ENCODE measurements around the gene TEX261.
A peak's percentile ranks its signal among the peaks of the same experiment; 100 is the strongest.
"Not testable (repeated sequence)": the region's sequence is repeated elsewhere in the genome, so short reads cannot be mapped to it uniquely, and the experiment has no call there.

The TEX261 gene

GRCh38 chr2:71005271-71006202 lies 10.9 kb upstream of the TEX261 start:
- Mint-ChIP-seq H3K27me3 (peaks cover 7% of the 10 kb centered on the region), H3K4me1 (ENCODE audit: low read depth) (peaks cover 5% of the 10 kb centered on the region), H3K9me3 (no peaks in the 10 kb centered on the region), H3K36me3 (ENCODE audit: low read depth) (no peaks in the 10 kb centered on the region), H3K4me3 (no peak overlapping the region), H3K27ac (no peak overlapping the region)
- intact Hi-C loops (cut with micrococcal nuclease): no loop called here

GRCh38 chr2:71004857-71005256 lies 10.2 kb upstream of the TEX261 start:
- H3K4me3 Mint-ChIP-seq: no peak overlapping the region
- H3K27me3 Mint-ChIP-seq: peaks cover 4% of the 10 kb centered on the region
- H3K9me3 Mint-ChIP-seq: no peaks in the 10 kb centered on the region
- H3K36me3 Mint-ChIP-seq (ENCODE audit: low read depth): no peaks in the 10 kb centered on the region
- H3K27ac Mint-ChIP-seq: no peak overlapping the region
- H3K4me1 Mint-ChIP-seq (ENCODE audit: low read depth): peaks cover 5% of the 10 kb centered on the region
- intact Hi-C loops (cut with micrococcal nuclease): no loop called here

GRCh38 chr2:71003966-71004755 lies 9.5 kb upstream of the TEX261 start:
- intact Hi-C loops (cut with micrococcal nuclease): no loop called here
- Mint-ChIP-seq H3K4me1 (ENCODE audit: low read depth) (peaks cover 11% of the 10 kb centered on the region), H3K27ac (no peak overlapping the region), H3K9me3 (no peaks in the 10 kb centered on the region), H3K36me3 (ENCODE audit: low read depth) (no peaks in the 10 kb centered on the region), H3K27me3 (peaks cover 3% of the 10 kb centered on the region), H3K4me3 (no peak overlapping the region)

- no peak overlapping the region for H3K27ac Mint-ChIP-seq
- H3K27me3 Mint-ChIP-seq: peaks cover 3% of the 10 kb centered on the region
- intact Hi-C loops (cut with micrococcal nuclease): no loop called here
- H3K36me3 Mint-ChIP-seq (ENCODE audit: low read depth): no peaks in the 10 kb centered on the region
- H3K4me3 Mint-ChIP-seq: no peak overlapping the region
- no peaks in the 10 kb centered on the region for H3K9me3 Mint-ChIP-seq
- H3K4me1 Mint-ChIP-seq (ENCODE audit: low read depth): peaks cover 12% of the 10 kb centered on the region
These were observed 8.7 kb upstream of the TEX261 start for GRCh38 chr2:71003396-71003795.

- Mint-ChIP-seq H3K27ac (no peak overlapping the region), H3K27me3 (peaks cover 3% of the 10 kb centered on the region), H3K4me3 (no peak overlapping the region), H3K4me1 (ENCODE audit: low read depth) (peaks cover 12% of the 10 kb centered on the region), H3K9me3 (no peaks in the 10 kb centered on the region), H3K36me3 (ENCODE audit: low read depth) (no peaks in the 10 kb centered on the region)
- intact Hi-C loops (cut with micrococcal nuclease): loop anchor here (1.0 kb wide), 1 partner anchor 37 kb away; no protein-coding TSS in a partner anchor
These were observed 7.4 kb upstream of the TEX261 start for GRCh38 chr2:71001981-71002570.

GRCh38 chr2:71001592-71001927 lies 6.9 kb upstream of the TEX261 start:
- no peaks in the 10 kb centered on the region for H3K36me3 Mint-ChIP-seq (ENCODE audit: low read depth)
- H3K4me1 Mint-ChIP-seq (ENCODE audit: low read depth): peaks cover 12% of the 10 kb centered on the region
- no peak overlapping the region for H3K27ac Mint-ChIP-seq
- H3K9me3 Mint-ChIP-seq: no peaks in the 10 kb centered on the region
- peaks cover 3% of the 10 kb centered on the region for H3K27me3 Mint-ChIP-seq
- intact Hi-C loops (cut with micrococcal nuclease): loop anchor here (1.0 kb wide), 1 partner anchor 36 kb away; no protein-coding TSS in a partner anchor
- H3K4me3 Mint-ChIP-seq: no peak overlapping the region

- no peak overlapping the region for H3K4me3 Mint-ChIP-seq
- H3K36me3 Mint-ChIP-seq (ENCODE audit: low read depth): no peaks in the 10 kb centered on the region
- H3K27me3 Mint-ChIP-seq: peaks cover 3% of the 10 kb centered on the region
- no peak overlapping the region for H3K27ac Mint-ChIP-seq
- H3K4me1 Mint-ChIP-seq (ENCODE audit: low read depth): peaks cover 14% of the 10 kb centered on the region
- intact Hi-C loops (cut with micrococcal nuclease): loop anchor here (1.0 kb wide), 1 partner anchor 36 kb away; no protein-coding TSS in a partner anchor
- H3K9me3 Mint-ChIP-seq: no peaks in the 10 kb centered on the region
These were observed 6.3 kb upstream of the TEX261 start for GRCh38 chr2:71000780-71001591.

GRCh38 chr2:70999931-71000330 lies 5.3 kb upstream of the TEX261 start:
- H3K27ac Mint-ChIP-seq; H3K36me3 Mint-ChIP-seq (ENCODE audit: low read depth); H3K27me3 Mint-ChIP-seq; H3K9me3 Mint-ChIP-seq; H3K4me3 Mint-ChIP-seq; intact Hi-C loops (cut with micrococcal nuclease): not testable (repeated sequence)
- peaks cover 25% of the 10 kb centered on the region for H3K4me1 Mint-ChIP-seq (ENCODE audit: low read depth)

- Mint-ChIP-seq H3K36me3 (ENCODE audit: low read depth) (peaks cover under 1% of the 10 kb centered on the region), H3K27ac (peak overlapping the region; percentile 1), H3K27me3 (peaks cover 3% of the 10 kb centered on the region), H3K4me3 (no peak overlapping the region), H3K9me3 (no peaks in the 10 kb centered on the region), H3K4me1 (ENCODE audit: low read depth) (peaks cover 25% of the 10 kb centered on the region)
- intact Hi-C loops (cut with micrococcal nuclease): no loop called here
These were observed 4.7 kb upstream of the TEX261 start for GRCh38 chr2:70999362-70999761.

GRCh38 chr2:70998885-70999284 lies 4.2 kb upstream of the TEX261 start:
- peak overlapping the region; percentile 1 for H3K27ac Mint-ChIP-seq

GRCh38 chr2:70995426-70995729 lies 705 bp upstream of the TEX261 start:
- Mint-ChIP-seq H3K36me3 (ENCODE audit: low read depth) (peaks cover 36% of the 10 kb centered on the region), H3K4me1 (ENCODE audit: low read depth) (peaks cover 54% of the 10 kb centered on the region), H3K9me3 (no peaks in the 10 kb centered on the region), H3K27ac (peak overlapping the region; percentile 72), H3K27me3 (no peaks in the 10 kb centered on the region), H3K4me3 (peak overlapping the region; percentile 90)
- intact Hi-C loops (cut with micrococcal nuclease): loop anchor here (2.0 kb wide), 1 partner anchor 69 kb away; no protein-coding TSS in a partner anchor

More at GRCh38 chr2:70998885-70999284, 4.2 kb upstream of the TEX261 start:
- H3K4me1 Mint-ChIP-seq (ENCODE audit: low read depth): peaks cover 29% of the 10 kb centered on the region
- intact Hi-C loops (cut with micrococcal nuclease); H3K9me3 Mint-ChIP-seq; H3K36me3 Mint-ChIP-seq (ENCODE audit: low read depth); H3K27me3 Mint-ChIP-seq; H3K4me3 Mint-ChIP-seq: not testable (repeated sequence)

GRCh38 chr2:70994009-70994698 lies 519 bp downstream of the TEX261 start:
- H3K9me3 Mint-ChIP-seq: no peaks in the 10 kb centered on the region
- intact Hi-C loops (cut with micrococcal nuclease): loop anchor here (2.0 kb wide), 1 partner anchor 71 kb away; no protein-coding TSS in a partner anchor
- H3K4me1 Mint-ChIP-seq (ENCODE audit: low read depth): peaks cover 48% of the 10 kb centered on the region
- peak overlapping the region; percentile 90 for H3K4me3 Mint-ChIP-seq
- H3K27ac Mint-ChIP-seq: peak overlapping the region; percentile 91
- H3K27me3 Mint-ChIP-seq: no peaks in the 10 kb centered on the region
- H3K36me3 Mint-ChIP-seq (ENCODE audit: low read depth): peaks cover 48% of the 10 kb centered on the region

All from dendritic cell treated with granulocyte-macrophage colony-stimulating factor and Interleukin-4, amounts not matched to agents 40 ng/mL and 50 ng/mL, for 4 days (primary cell).